H4 (cell line): Measurements from ENCODE around the gene QPCT. TPM values are rescaled to one million over a fixed set of nuclear protein-coding genes. Genes with fewer than 3 reads are reported as not detected.
"Not testable (repeated sequence)": the region's sequence is repeated elsewhere in the genome, so short reads cannot be mapped to it uniquely, and the experiment has no call there.

ENCODE experiments used
- DNase-seq: peaks from one replicate; pipeline ENCODE4 v3.0.0-alpha.2; 2015; ENCODE audit warnings: low spot score
- total RNA-seq: library from RNA; depleted of rRNA; stranded (reverse); fragments of >200 nt; shearing (Covaris generic); gene quantifications from 2 replicates; pipeline ENCODE4 v1.2.3, GENCODE V29; 2014

The QPCT gene
- total RNA-seq, 1 experiment from 2014 or later: not detected

- DNase-seq: no peak
Observed at GRCh38 chr2:37357530-37357929, 13.1 kb downstream of the QPCT start.

- DNase-seq: no peak
Observed at GRCh38 chr2:37358466-37358865, 14.0 kb downstream of the QPCT start.

- DNase-seq: no peak
Observed at GRCh38 chr2:37361216-37361815, 16.9 kb downstream of the QPCT start.

- no peak for DNase-seq
Observed at GRCh38 chr2:37361994-37362698, 17.7 kb downstream of the QPCT start.

GRCh38 chr2:37364351-37364750, 19.9 kb downstream of the QPCT start:
- DNase-seq: no peak

- no peak for DNase-seq
Observed at GRCh38 chr2:37365669-37366068, 21.2 kb downstream of the QPCT start.

- no peak for DNase-seq
Observed at GRCh38 chr2:37366773-37367172, 22.3 kb downstream of the QPCT start.

GRCh38 chr2:37367310-37367709, 22.9 kb downstream of the QPCT start:
- no peak for DNase-seq

- DNase-seq: no peak
Observed at GRCh38 chr2:37367984-37368383, 23.6 kb downstream of the QPCT start.

GRCh38 chr2:37370666-37371065, 26.2 kb downstream of the QPCT start:
- DNase-seq: no peak

- DNase-seq: no peak
Observed at GRCh38 chr2:37372000-37372399, 27.6 kb downstream of the QPCT start.

GRCh38 chr2:37375741-37376288, 31.4 kb downstream of the QPCT start:
- DNase-seq: no peak

GRCh38 chr2:37376421-37377186, 32.2 kb downstream of the QPCT start:
- peak; percentile 78 for DNase-seq

- peak; percentile 69 for DNase-seq
Observed at GRCh38 chr2:37377187-37377532, 32.7 kb downstream of the QPCT start.

- DNase-seq: peak; percentile 45
Observed at GRCh38 chr2:37378411-37378810, 34.0 kb downstream of the QPCT start.

- DNase-seq: no peak
Observed at GRCh38 chr2:37379881-37380296, 35.5 kb downstream of the QPCT start.

- DNase-seq: not testable (repeated sequence)
Observed at GRCh38 chr2:37380787-37381186, 36.4 kb downstream of the QPCT start.

- not testable (repeated sequence) for DNase-seq
Observed at GRCh38 chr2:37384261-37384660, 39.8 kb downstream of the QPCT start.

- DNase-seq: no peak
Observed at GRCh38 chr2:37387148-37387835, 42.9 kb downstream of the QPCT start.

GRCh38 chr2:37388074-37388473, 43.6 kb downstream of the QPCT start:
- no peak for DNase-seq

- DNase-seq: no peak
Observed at GRCh38 chr2:37389395-37389794, 45.0 kb downstream of the QPCT start.
